ENCODE data around the gene NFIA.

The NFIA gene

DNA sequence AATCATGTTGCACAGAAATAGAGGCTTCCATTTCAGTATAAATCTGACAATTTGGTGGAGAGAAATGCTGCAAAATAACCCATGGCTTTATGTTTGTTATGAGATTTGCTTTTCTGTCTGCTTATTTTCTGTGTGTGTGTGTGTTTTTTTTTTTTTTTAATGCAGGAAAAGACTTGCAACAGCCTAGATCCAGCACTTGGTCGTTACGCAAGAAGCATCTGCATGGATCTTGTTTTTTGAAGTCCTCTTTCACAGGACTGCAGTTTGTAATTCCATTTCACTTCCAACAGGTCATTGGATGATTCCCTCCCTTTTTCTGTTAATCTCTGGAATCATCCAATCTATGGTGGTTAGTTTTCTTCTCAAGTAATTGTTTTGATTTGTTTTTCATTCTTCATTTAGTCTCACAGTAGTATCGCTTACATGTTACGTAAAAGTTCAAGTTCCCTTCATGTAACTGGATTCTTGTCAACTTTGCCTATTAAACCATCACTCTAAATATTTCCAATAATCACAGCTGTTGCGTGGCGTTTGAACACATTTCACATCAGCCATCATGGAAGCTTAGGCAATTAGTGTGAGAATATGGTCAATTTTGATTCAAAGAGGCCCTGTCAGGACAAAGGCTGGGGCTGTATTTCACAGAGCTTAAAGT is 312.9 kb downstream of the NFIA start:
- DNase-seq (ENCODE audit: low read depth in 2 of 2): no peak

- DNase-seq (ENCODE audit: low read depth in 2 of 2): no peak
These were observed 315.1 kb downstream of the NFIA start for GRCh38 chr1:61397495-61397894.

- no peak for DNase-seq (ENCODE audit: low read depth in 2 of 2)
These were observed 315.6 kb downstream of the NFIA start for GRCh38 chr1:61397935-61398334.

GRCh38 chr1:61399199-61399598 is 316.8 kb downstream of the NFIA start:
- DNase-seq (ENCODE audit: low read depth in 2 of 2): no peak

DNA sequence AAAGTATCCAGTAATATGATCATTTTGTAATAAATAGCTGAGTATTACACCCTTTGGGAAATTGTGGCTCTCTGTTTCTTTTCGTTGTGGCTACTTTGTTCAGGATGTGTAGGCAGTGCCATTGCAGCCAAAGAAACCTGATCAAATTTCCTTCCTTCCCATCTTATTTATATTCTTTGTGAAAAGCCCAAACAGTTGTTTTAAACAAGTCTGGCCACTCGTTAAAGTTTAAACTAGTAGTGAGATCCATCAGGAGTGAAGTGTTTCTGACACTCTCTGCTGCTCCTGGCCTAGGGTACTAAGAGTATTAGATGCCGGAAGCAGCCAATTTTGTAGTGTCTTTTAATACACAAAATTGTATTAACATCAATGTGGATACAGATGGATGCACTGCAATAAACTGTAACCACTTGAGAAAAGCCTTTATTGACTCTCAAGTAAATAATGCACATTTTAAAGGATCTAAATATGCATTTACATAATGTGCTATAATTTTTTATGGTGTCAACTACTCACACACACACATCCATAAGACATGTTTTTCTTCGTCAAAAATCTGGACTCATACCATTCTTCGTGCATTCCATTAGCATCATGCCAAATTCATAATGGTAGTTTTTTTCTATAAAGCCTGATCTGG is 317.9 kb downstream of the NFIA start:
- no peak for DNase-seq (ENCODE audit: low read depth in 2 of 2)

GRCh38 chr1:61400997-61401396 is 318.6 kb downstream of the NFIA start:
- DNase-seq (ENCODE audit: low read depth in 2 of 2): no peak

- no peak for DNase-seq (ENCODE audit: low read depth in 2 of 2)
These were observed 321.6 kb downstream of the NFIA start for GRCh38 chr1:61403679-61404596.

GRCh38 chr1:61404597-61405376 is 322.4 kb downstream of the NFIA start:
- DNase-seq (ENCODE audit: low read depth in 2 of 2): no peak

- no peak for DNase-seq (ENCODE audit: low read depth in 2 of 2)
These were observed 324.1 kb downstream of the NFIA start for GRCh38 chr1:61406467-61406866.

DNA sequence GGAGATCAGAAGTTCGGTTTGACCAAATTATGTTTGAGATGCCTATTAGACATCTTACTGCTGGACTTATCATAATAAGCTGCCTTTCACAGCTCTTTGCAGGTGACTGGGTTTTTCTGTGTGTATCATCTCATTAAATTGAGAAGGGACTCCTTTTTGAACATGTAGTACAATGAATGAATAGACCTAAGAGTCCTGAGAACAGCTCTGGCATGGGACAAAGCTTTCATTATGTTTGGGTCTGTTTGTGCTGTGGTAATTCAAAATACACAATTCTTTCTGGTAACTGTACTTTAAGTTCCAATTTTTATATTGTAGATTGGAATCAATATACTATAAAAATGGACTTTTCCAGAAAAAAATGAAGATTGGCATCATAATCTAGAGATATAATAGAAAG is 330.2 kb downstream of the NFIA start:
- no peak for DNase-seq (ENCODE audit: low read depth in 2 of 2)

DNA sequence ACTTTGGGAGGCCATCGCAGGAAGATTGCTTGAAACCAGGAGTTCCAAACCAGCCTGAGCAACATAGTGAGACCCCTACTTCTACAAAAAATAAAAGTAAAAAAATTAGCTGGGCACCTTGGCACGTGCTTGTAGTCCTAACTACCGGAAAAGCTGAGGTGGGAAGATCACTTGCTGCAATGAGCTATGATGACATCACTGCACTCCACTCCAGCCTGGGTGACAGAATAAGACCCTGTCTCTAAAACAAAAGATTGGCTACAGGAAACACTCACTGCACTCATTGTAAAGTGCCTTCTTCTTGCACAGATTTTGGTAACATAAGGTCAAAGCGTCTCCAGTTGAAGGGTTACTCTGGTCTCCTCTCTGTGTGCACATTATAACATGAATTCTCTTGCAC is 336.8 kb downstream of the NFIA start:
- no peak for DNase-seq (ENCODE audit: low read depth in 2 of 2)

DNA sequence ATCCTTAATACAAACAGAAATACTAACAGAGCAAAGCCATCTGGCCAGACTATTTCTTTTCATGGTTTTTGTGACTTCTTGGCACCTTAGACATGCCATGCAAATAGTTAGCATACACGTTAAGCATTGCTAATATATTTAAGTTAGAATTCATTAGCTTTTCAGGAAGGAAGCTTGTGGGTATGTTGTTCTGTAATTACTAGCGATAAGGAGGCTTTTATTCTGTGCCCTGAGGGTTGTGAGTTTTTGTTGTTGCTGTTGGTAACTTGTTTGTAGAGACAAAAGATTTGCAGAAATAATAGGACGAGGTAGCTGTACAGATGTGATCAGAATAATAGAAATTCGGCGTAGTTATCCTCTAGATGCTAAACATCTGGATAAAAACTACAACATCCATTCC is 337.3 kb downstream of the NFIA start:
- no peak for DNase-seq (ENCODE audit: low read depth in 2 of 2)

DNA sequence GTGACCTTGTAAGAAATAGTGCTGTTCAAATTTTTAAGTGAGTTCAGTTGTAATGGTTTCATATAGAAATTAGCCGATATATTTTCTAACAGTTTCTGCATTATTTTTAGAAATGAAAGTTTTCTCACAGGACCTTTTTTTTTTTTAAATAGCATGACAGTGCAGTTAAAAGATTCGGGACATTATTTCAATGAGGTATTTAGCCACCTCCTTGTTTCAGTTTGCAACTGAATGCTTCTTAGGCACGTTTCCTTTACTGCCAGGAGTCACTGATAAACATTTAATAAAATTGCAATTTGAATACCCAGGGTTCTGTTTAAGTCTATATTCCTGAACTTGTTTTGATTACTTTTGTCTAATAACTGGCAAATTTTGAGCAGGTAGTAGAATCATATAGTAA is 337.9 kb downstream of the NFIA start:
- DNase-seq (ENCODE audit: low read depth in 2 of 2): no peak

GRCh38 chr1:61420909-61421835 is 338.8 kb downstream of the NFIA start:
- DNase-seq (ENCODE audit: low read depth in 2 of 2): no peak

DNA sequence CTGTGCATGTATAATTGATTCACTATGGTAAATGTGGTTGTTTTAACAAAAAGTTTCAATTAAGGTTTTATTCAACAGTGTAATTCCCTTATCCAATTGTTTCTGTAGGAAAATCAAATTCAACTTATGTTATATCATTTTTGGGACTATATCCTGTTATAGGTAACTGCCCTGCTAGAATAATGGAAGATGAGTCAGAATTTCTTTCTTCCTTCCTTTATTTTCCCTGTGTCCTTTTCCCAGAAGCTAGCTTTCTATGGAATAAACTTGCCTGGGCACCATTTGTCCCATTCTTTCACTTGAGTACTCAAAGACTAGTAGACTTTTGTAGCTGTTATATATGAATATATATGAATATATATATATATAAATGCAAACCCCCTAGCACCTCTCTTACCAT is 341.3 kb downstream of the NFIA start:
- no peak for DNase-seq (ENCODE audit: low read depth in 2 of 2)

GRCh38 chr1:61424382-61424781 is 342.0 kb downstream of the NFIA start:
- no peak for DNase-seq (ENCODE audit: low read depth in 2 of 2)

DNA sequence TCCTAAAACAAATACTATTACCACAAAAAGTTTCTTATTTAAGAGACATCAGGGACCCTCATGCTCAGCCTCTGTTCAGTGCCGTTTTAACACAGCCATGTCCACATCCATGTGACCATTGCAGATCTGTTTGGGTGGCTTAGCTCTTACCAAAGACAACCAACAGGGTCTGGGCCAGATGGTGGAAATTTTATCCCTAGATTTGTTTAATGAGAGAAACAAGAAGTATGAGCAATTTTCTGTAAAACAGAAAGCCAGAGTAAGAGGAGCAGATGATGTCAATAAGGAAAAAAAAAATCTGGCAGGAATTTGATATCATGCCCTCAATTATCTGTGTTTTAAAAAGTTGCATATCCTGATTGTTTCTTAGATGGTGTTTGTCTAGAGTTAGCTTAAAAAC is 342.7 kb downstream of the NFIA start:
- DNase-seq (ENCODE audit: low read depth in 2 of 2): no peak

GRCh38 chr1:61426254-61426653 is 343.9 kb downstream of the NFIA start:
- DNase-seq (ENCODE audit: low read depth in 2 of 2): no peak

GRCh38 chr1:61426885-61427284 is 344.5 kb downstream of the NFIA start:
- DNase-seq (ENCODE audit: low read depth in 2 of 2): no peak

DNA sequence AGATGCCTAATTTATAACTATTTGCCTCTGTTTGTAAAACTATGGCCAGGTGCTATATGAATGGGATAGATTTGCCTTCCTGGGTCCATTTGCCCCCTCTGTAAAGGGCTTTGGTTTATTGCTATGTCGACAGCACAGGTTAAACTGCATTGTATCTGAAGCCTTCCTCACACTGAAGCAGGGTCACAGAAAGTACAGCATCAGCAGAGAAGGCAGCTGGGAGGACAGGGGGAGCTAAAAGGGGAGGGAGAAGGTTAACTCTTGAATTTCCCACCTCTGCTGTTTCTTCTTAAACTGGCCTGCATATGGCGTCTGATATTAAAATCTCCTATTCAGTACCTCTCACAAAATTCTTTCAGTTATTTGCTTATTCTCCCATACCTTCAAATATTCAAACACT is 345.1 kb downstream of the NFIA start:
- DNase-seq (ENCODE audit: low read depth in 2 of 2): no peak

- DNase-seq (ENCODE audit: low read depth in 2 of 2): no peak
These were observed 345.8 kb downstream of the NFIA start for GRCh38 chr1:61428146-61428545.
